NCI-H2081 treated with DMSO at 0.1 percent for 48 hours (cell line): ENCODE measurements around the gene MRPS18C.
A peak's percentile ranks its signal among the peaks of the same experiment; 100 is the strongest.
"Not testable (repeated sequence)": the region's sequence is repeated elsewhere in the genome, so short reads cannot be mapped to it uniquely, and the experiment has no call there.

Source experiments
- DNase-seq: peaks from one replicate; lab custom pipeline; 2025; lab: John Stamatoyannopoulos, UW

Gene MRPS18C

DNA sequence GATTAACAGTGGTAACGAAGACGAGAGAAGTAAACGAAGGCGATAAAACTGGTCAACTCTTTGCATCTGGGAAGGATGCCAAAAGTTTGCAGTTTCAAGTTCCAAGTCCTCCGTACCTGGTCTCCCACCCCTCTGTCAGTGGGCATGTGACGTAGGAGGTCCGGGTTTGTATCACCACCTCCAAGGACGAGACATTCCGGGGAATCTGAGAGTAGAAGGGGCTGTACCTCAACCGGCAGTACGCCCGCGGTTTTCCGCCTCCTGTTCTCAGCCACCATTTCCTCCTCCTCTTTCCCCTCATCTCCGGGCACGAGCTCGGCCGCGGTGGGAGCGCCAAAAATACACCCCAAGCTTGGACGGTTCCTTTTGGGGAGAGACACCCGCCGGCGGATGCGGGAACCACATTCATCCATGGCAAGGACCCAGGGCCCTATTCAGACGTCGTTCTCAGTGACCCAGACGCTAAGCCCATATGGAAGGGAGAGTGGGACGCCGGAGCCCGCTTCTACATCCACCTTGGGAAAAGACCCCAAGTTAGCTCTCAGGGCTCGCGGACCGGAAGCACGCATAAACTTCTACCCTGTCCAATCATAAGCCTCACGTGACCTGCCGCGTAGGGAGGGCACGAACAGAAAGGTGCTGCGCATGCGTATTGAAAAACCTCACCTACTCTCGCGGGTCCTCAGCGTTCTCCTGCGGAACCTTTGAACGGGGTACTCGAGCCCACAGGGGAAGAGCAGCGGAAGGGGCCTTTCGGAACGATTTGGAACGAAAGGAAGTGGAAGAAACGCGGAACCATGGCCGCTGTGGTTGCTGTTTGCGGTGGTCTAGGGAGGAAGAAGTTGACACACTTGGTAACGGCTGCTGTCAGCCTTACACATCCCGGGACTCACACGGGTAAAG is at the start of gene MRPS18C, which contains the start of gene HELQ:
TSS of gene MRPS18C (plus strand) at position 778 of the 903 bp plus-strand sequence. CDS start at position 798, 20 bp downstream.
TSS of gene HELQ (minus strand) at position 543 of the 903 bp plus-strand sequence. CDS start at position 413, 130 bp downstream.
- peak; percentile 81 for DNase-seq

DNA sequence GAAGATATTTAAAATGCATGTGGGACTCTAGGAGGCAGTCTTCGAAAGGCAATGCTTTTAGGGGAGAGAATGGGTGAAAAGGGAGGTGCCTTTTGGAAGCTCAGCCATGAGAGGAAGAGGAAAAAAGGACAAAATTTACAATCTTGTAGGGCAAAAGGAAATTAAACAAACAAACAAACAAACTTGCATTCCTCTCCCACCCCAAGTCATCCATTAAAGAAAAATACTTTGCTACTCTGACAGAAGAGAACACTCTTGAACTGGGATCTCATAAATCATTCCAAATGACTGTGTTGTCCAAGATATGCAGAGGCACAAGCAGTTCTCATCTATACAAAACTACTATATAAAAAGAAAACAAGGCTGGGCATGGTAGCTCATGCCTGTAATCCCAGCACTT is 47.0 kb upstream of the MRPS18C start:
- DNase-seq: no peak

DNA sequence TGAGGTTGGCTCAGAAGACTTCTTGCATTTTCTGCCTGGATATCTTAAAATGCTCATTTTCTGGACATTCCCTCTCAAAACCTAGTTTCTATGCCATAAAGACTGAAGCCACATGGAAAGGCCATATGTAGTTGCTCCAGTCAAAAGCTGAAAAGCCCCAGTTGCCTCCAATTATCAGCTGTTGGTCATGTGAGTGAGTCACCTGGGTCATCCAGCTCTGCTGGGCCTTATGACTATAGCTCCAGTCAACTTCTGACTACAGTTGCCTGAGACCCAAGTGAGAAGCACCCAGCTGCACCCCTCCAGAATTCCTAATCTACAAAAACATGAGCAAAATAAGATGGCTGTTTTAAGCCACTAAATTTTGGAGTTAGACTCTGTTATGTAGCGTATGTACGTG is 42.2 kb upstream of the MRPS18C start:
- no peak for DNase-seq

DNA sequence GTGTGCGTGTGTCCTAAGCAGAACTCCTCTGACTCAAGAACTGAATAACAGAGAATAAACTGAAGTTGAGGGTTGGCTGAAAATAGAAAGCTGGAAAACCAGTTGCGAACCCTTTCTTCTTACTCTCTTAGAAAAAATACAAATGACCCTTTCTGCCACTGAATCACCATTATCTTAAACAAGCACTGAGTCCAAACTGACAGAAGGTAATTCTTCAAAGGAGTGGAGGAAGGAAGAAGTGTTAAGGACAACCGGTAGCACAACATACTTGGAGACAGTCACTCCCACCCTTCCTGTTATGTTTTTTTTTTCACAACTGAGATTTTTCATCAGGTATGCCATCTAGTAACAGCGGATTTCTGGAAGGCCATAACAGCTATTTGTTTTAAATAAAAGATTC is 38.3 kb upstream of the MRPS18C start:
- no peak for DNase-seq

DNA sequence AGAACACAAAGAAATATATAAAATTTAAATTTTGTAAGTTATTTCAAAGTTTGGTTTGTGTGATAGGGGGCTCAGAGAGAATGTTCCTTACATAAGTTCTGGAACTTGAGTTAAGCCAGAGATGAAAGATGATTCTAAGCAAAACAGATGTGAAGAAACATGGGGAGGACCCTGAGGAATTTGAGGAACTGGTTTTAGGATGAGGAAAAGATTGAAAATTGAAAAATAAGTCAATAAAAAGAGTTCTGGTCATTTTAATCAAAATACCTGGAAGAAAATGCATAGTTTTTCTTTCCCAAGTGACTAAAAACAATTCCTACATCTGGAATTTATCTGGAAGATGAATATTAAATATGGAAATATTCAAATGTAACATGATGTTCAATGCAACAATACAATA is 37.6 kb upstream of the MRPS18C start:
- DNase-seq: no peak

DNA sequence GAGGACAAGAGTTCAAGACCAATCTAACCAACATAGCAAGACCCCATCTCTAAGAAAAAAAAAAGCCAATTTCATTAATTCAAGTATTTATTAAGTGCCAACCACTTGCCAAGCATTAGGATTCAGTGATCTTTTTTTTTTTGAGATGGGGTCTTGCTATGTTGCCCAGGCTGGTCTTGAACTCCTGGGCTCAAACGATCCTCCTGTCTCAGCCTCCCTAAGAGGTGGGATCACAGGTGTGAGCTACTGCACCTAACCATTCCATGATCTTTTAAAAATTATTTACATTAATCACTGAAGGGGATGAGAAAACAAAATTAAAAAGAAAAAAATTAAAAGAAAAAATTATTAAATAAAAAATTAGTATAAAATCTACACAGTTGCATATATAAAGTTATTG is 24.7 kb upstream of the MRPS18C start:
- DNase-seq: no peak

DNA sequence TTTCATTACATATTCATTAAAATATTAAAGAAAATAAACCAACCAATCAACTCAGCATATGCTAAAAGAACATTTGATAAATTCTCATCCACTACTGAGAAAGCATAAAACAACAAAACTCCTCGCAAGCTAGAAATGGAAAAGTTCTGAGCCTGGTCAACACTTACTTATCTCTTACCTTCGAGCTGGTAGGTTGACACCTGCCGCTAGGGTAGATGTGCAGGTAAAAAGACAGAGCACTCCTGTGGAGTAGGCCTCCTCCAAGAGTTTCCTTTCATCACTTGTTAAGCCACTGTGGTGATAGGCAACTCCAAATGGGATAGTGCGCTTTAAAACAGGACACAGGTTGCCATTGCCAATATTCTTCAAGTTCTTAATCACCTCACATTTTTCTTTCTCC is 19.2 kb upstream of the MRPS18C start:
- DNase-seq: no peak

DNA sequence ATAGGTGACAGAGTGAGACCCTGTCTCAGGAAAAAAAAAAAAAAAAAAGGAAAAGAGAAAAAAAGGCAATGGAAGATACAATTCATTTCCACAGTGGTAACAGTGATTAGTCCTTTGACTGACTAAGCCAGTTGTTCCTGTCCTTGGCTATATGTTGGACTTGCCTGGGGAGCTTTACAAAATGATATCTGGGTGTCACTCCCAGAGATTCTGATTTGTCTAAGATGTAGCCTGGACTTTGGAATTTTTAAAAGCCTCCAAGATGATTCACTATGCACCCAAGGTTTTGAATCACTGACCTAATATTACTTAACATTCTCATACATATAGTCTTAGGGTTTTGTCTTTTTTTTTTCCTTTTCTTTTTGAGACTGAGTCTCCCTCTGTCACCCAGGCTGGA is 17.1 kb upstream of the MRPS18C start:
- no peak for DNase-seq

DNA sequence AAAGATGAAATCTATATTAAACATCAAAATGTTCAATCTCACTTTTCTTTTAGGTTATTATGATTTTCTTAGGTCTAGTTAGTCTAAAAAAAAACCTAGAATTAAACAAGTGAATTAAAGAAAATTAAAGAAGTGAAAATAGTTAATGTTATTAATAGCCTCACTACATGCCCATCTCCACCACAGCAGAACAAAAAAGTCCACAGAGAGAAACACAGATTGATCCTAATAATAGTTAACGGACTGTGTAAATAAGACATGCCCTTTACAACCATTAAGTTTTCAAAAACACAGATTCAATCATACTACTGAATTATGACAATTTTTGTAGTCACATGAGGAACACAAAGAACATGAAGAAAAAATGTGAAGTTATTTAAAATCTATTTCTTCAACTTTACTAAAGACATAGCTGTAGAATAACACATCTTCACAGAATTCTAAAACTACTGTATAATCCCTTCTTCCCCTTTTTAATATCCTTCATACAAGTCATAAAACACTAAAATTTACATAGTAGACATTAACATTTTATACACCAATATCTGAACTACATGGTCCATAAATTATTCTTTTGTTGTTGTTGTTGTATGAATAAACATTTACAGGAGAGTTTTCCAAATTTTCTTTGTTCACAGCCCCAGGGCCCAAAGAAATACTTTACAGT is 15.6 kb upstream of the MRPS18C start:
- DNase-seq: no peak

DNA sequence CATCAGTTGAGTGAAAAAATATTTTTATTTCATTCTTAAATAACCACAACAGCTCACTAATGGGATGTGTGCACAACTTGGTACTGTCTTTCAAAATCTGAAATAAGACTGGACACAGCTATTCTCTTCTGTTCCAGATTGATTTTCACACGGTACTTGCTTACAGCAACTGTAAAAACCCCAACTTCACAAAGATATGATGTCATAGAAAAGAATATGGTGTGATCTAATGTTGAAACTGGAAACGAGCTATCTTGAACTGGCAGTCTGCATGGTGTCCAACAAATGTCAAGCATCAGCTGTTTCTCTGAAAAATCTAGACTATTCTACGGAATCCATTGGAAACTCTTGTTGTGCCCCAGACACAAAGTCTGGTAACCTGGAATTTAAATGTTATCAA is 15.0 kb upstream of the MRPS18C start:
- no peak for DNase-seq

DNA sequence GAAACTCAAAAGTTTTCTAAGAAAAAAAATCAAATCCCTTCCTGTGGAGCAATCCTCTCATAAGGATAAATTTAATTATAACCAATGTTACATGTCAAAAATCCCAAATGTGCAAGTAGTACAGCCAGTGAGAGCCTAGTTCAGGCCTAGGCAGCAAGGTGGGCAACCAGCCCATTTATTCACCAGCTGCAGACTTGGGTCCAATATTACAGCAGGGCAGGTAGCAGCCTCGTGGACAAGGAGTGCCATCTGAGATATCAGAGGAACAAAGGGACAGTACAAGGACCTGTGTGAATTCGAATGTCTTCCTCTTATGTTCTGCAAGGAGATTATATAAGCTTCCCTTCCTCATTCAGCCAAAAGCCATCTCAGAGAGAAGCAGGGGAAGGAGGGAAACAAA is 6.8 kb upstream of the MRPS18C start:
- no peak for DNase-seq

DNA sequence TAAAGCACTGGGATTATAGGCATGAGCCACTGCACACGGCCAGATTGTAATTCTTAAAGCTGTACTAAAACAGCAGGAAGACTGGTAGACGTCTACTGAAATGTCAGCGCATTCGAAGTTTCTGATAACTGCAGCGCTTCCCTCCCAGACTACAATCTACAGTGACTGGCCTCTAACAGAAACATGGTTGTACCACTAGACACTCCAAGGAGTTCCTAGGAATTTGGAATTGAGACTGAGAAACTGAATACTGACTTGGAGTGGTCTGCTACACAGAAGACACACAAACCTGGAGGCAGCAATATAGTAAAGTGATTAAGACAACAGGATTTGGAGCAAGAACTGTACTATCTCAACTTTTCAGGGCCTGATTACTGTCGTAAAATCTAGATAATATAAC is 1.2 kb upstream of the MRPS18C start:
- DNase-seq: no peak

DNA sequence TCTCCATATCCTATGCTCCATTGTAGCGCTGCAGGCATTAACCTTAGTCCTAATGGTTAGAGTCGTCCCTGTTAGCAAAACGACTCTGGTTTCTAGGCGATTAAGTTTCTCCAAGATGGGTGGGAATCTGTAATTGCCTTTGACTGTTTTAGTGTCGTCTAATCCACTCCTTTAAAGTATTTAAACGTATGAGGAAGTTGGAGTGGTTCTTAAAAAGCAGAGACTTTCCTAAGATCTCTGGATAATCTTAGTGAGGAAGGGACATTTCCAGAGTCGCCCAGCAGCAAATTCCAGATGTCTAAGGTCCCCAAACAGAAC is 285 bp downstream of the MRPS18C start:
- DNase-seq: no peak

DNA sequence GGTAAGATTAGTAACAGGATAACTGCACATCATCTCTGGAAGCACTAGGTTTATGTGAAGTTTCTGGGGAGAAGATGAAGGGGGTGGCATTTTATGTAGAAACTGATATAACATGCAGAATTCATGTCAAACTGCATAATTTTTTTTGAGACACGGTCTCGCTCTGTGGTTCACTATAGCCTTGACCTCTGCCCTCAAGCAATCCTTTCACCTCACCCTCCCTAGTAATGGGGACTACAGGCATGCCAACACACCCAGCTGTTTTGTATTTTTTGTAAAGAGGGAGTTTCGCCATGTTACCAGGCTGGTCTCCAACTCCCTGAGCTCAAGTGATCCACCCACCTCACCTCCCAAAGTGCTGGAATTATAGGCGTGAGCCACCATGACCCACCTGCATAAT is 17.6 kb downstream of the MRPS18C start:
- no peak for DNase-seq

DNA sequence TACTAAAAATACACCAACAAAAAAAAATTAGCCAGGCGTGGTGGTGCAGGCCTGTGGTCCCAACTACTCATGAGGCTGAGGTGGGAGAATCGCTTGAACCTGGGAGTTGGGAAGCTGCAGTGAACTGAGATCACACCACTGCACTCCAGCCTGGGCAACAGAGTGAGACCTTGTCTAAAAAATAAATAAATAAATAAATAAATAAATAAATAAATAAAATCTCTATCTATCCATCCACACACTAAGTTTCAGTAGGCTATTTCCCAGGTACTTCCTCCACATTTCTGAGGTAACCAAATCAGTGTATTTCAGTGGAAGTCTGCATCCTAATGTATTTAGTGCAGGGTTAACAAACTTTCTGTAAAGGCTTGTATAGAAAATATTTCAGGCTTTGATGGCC is 18.1 kb downstream of the MRPS18C start:
- no peak for DNase-seq

DNA sequence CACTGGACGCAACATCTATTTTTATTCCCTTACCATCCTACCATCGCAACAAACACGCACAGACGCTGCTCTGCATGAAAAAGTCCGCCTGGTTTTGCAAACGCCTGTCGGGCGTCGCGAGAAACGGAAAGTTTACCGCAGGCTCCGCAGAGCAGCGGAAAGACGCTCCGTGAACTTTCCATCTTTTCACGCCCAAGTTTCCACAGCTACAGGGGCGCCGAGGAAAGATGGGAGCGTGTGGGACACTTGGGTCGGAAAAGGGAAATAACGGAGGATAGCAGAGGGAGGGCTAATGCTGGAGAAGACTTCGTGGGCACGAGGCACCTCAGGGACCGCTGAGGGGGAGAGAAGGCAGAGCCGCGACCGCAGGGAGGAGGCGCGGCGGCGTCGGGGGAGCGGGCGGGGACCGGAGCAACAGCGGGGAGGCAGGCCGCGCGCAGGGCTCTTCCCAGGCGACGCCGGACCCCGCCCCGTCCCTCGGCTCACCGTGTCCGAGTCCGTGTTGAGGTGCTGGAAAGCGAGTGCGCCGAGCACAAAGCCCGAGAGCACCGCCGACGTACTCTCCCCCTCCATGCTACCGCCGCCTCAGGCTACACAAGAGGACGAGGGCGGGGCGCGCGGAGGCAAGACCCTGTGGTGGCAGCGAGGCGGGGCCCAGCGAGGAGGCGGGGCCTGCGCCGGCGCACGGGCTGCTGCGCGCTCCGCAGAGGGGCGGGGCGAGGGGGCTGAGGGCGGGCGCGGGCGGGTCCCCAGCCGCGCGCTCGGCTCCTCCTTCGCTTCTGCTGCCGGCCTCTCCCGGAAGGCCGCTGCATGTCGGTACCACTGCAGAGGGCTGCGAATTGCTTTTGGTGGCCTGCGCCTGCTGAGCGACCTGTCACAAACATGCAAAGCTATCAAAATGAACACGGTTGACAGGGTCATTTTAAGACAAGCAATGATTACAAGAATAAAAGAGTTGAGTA is 28.9 kb downstream of the MRPS18C start, which contains the start of gene ABRAXAS1:
TSS of gene ABRAXAS1 (minus strand) at position 601 of the 962 bp plus-strand sequence. CDS start at position 573, 28 bp downstream.
- peak; percentile 41 for DNase-seq

DNA sequence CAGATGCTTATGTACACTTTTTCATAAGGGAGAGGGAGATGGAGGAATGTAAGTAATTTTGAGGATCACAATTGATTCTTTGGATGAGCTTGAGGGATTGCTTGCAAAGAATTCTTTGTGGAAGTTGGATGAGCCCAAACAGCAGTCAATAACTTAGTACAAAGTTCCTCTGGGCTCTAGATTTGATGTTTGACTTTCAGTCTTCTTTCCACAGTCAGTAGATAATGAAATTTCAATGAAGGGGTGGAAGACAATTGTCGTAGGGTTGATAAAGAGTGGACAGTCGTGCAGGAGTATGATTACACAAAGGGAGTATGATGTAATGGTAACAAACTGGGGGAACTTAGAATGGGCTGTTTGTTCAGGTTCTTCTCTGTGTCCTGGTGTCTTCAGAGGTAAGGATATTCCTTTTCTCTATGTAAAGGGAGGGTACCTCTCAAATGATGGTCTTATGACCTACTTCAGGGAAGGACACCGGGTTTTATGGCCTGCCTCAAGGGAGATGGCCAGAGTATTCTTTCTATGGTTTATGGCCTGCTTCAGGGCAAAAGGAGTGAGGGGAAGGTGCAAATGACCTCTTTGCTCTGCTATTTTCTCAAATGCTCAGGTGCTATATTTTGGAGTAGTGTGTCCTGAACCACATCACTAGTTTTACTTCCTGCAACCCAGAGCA is 30.7 kb downstream of the MRPS18C start:
- DNase-seq: no peak

DNA sequence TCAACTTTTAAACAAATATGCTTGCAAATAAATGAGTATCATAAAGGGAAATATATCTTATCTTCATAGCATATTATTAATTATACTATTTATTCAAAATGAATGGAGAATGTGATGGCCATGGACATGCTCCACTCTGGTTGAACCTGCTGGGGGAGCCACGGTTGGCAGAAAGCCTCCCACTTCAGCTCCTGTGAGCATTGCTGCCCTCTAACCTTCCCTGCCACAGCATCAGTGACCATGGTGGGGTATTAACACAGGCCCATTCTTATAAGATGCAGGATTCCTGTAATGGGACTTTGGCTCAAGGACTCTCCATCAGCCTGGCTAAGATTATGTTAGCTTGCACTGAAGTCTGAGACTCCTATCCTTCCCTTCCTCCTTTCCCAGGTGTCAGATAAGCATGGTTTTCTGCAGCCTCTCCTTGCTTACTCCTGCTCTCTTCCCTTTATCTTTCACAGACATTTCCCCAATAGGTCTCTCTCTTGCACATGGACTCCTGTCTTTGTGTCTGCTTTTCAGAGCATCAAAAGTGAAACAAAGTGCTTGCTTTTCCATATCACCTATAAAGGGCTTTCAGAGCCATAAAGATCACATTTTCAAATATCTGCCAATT is 34.0 kb downstream of the MRPS18C start:
- DNase-seq: no peak

DNA sequence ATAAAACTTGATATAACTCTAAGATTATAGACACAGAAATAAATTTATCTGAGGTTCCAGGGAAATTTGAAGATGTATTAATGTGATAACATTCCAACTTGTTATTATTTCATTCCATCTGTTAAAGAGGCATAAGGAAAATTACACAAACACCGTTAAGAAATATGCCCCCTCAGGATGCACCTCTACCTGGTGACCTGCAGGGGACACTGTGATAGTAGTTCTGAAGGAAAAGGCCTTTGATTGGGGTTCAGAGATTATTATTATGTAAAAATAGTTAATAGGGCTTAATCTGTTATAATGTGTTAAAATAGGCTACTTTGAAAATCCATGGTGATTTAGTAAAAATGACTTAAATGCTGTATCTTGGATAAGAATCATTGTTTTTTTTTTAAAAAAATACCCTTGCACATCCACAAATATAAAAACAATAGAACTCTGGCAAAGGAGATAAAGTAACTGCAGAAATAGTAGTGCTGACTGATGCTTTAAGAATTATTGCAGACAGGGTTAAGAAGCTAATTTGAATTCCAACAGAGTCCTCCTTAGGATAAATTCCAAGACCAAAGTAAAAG is 35.1 kb downstream of the MRPS18C start:
- DNase-seq: no peak

DNA sequence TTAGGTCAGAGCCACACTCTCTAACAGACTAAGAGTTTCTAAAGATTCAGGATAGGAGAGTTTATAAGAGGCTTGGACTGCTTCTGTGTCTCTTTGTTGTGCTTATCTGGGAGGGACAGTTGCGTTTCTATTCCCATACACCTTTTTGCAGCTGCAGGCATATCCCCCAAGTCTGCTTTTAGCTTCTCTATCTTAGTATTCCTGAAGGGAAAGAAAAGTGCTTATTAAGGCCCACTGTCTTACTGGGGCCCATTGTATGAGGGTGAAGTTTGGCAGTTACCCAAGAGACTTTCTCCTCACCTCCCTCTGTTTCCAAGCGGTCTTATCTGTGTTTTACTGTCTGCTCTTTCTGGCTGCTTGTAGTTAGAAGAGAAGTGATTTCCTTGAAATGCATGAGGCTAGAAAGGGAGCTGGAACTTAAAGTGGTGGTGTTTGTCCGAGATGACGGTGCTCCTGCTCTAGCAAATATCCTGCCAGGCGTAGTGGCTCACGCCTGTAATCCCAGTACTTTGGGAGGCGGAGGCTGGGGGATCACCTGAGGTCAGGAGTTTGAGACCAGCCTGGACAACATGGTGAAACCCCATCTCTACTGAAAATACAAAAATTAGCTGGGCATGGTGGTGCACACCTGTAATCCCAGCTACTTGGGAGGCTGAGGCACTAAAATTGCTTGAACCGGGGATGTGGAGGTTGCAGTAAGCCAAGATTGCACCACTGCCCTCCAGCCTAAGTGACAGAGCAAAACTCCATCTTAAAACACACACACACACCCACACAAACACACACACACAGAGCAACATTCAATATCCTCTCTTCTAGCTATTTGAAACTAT is 40.4 kb downstream of the MRPS18C start:
- not testable (repeated sequence) for DNase-seq
